Breast epithelium (tissue), 4 donors: ENCODE measurements around the gene EMILIN3. TPM values are rescaled to one million over a fixed set of nuclear protein-coding genes. Genes with fewer than 3 reads are reported as not detected.
A peak's percentile ranks its signal among the peaks of the same experiment; 100 is the strongest.

Experiments used
- DNase-seq, 2 donors: peaks; one replicate each; pipeline ENCODE4 v3.0.0-alpha.2; 2019; ENCODE audit warnings: low spot score in 2 of 2
- H3K27ac ChIP-seq, 2 donors: fragments of 200-600 bp; sonication (generic) in 1 of 2; one replicate each; pipeline ENCODE4 v1.5.1; 2016 to 2019; ENCODE audit warnings: mild to moderate bottlenecking in 1 of 2
- H3K27me3 ChIP-seq, 2 donors: fragments of 200-600 bp; sonication (generic) in 1 of 2; one replicate each; pipeline versions ENCODE4 v1.5.1 to v1.6.0; 2017 to 2019; ENCODE audit warnings: control low read depth in 1 of 2, mild to moderate bottlenecking in 1 of 2
- H3K36me3 ChIP-seq: fragments of 200-600 bp; one replicate; pipeline ENCODE4 v1.5.1; 2019
- H3K4me1 ChIP-seq, 2 donors: fragments of 200-600 bp; sonication (generic); one replicate each; pipeline ENCODE4 v1.5.1; 2016 to 2019; ENCODE audit warnings: control low read depth in 1 of 2
- H3K4me3 ChIP-seq, 3 donors: fragments of 200-600 bp; sonication (generic); 1 replicate in 2 of 3; 2 replicates in 1 of 3; pipeline ENCODE4 v1.5.1; 2016 to 2019; ENCODE audit warnings: mild to moderate bottlenecking in 3 of 3, moderate library complexity in 2 of 3
- H3K9me3 ChIP-seq, 2 donors: fragments of 200-600 bp; sonication (generic) in 1 of 2; one replicate each; pipeline ENCODE4 v1.5.1; 2016 to 2019; ENCODE audit warnings: control low read depth in 1 of 2
- CTCF ChIP-seq, 3 donors: fragments of 450-650 bp; IDR thresholded peaks; one replicate each; pipeline ENCODE4 v1.5.1; 2016 to 2017; ENCODE audit warnings: antibody characterized with exemption in 3 of 3, mild to moderate bottlenecking in 3 of 3, moderate library complexity in 3 of 3
- POLR2A ChIP-seq: fragments of 450-650 bp; IDR thresholded peaks from one replicate; pipeline ENCODE4 v1.6.1; 2016; ENCODE audit warnings: antibody characterized with exemption, mild to moderate bottlenecking, moderate library complexity
- POLR2AphosphoS5 ChIP-seq, 3 donors: sonication (generic); formaldehyde crosslinking; IDR thresholded peaks; one replicate each; pipeline ENCODE4 v1.6.1; 2017; ENCODE audit warnings: antibody characterized with exemption in 3 of 3
- intact Hi-C: fragments of 100-400 bp; cut with DNase I; formaldehyde crosslinking; loops from one replicate; pipeline ENCODE4 v1.15.1; 2023; ENCODE audit warnings: low total_unique reads
- total RNA-seq, 3 donors: library from RNA; depleted of rRNA; stranded (reverse); fragments of >200 nt; gene quantifications; one replicate each; pipeline ENCODE4 v1.1.0, GENCODE V29; 2016

EMILIN3 gene
- total RNA-seq, 3 donors from 2014 or later: 0.32 to 7.5 (median 1.3) TPM

DNA sequence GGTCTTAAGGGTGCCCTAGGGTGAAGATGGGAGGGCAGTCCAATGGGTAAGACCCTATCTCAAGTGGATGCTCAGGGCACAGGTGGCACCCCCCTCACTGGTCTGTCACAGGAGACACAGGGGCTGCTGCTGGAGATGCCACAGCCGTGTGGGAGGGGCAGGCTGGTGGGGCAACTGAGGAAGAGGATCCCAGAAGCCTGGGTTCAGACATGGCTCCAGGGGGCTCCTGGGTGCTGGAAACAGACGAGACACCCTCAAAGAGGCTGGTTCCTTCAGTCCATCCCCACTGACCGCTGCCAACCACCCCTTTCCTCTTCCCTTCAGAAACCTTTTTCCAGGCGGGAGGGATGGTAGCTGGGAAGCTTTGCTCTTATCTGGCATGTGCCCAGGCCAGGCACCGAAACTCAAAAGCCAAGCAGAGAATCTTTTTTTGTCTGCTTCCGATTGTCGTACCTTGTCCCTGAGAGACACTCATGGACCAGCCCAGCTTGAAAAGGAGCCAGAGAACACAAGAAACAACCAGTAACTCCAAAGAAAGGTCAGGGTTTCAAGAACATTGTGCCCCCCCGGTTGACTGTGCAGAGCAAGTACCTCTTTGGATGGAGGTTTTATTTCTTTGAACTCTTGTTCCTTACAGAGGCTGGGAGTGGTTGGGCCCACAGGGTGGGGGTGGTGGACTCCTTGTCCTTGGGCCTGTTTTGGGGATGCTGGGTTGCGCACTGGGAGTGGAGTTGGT lies 28.5 kb upstream of the EMILIN3 start:
- no peak for DNase-seq
- no peaks in the 10 kb centered on the region for H3K9me3 ChIP-seq
- H3K4me3 ChIP-seq: no peak overlapping the region
- H3K4me1 ChIP-seq: peaks cover 0 to 18% of the 10 kb centered on the region in 2 donors
- H3K36me3 ChIP-seq: no peaks in the 10 kb centered on the region
- intact Hi-C loops: no loop called here
- peak overlapping the region; percentile 32 to 36 for H3K27ac ChIP-seq
- TF ChIP-seq POLR2A (no peak), POLR2AphosphoS5 (IDR thresholded peaks at IDR 0.05) (peak in 1 of 3 donors; percentile 15)
- H3K27me3 ChIP-seq: no peaks in the 10 kb centered on the region

DNA sequence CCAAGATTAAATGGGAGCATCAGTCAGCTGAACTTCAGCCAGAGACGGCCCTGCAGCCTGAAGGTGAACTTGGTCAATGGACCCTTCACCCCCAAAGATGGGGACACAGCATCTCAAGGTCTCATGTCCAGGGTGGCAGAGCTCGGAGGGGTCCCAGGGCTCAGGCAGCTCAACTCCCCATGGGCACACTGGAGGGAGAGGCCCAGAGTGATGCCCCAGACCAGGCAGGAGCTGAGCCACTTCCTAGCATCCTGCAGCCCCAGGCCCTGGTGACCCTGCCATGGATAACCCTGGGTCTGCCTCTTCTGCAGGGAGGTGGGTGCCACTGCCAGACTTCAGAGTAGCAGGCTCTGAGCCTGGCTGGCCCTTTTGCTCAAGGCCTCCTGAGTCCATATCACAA lies 27.5 kb upstream of the EMILIN3 start:
- peak overlapping the region; percentile 14 to 20 for H3K27ac ChIP-seq
- no peaks in the 10 kb centered on the region for H3K27me3 ChIP-seq
- no peak overlapping the region for H3K4me3 ChIP-seq
- intact Hi-C loops: no loop called here
- no peak for DNase-seq
- H3K36me3 ChIP-seq: no peaks in the 10 kb centered on the region
- peaks cover 0 to 18% of the 10 kb centered on the region in 2 donors for H3K4me1 ChIP-seq
- no peaks in the 10 kb centered on the region for H3K9me3 ChIP-seq
- TF ChIP-seq CTCF (IDR thresholded peaks at IDR 0.05) (no peak), POLR2AphosphoS5 (IDR thresholded peaks at IDR 0.05) (no peak), POLR2A (no peak)

DNA sequence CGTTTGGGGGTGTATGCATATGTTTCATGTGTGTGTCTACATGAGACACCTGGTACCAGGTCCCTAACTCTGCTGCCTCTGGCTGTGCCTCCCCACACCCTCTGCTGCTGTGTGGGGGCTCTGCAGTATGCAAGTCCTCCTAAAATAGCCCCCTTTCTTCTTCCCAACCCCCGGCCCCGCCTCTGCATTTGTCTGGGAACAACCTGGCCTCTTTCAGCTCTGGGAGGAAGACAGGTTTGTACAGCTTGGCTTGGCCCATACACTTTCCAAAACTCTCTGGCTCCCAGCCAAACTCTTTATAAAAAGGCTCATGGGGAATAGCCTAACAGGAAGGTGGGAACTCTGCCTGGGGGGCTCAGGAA lies 27.1 kb upstream of the EMILIN3 start:
- TF ChIP-seq POLR2AphosphoS5 (IDR thresholded peaks at IDR 0.05): no peak
- no peak overlapping the region for H3K4me3 ChIP-seq
- no peaks in the 10 kb centered on the region for H3K36me3 ChIP-seq
- no peaks in the 10 kb centered on the region for H3K9me3 ChIP-seq
- DNase-seq: no peak
- intact Hi-C loops: no loop called here
- peak overlapping the region; percentile 14 to 20 for H3K27ac ChIP-seq
- H3K27me3 ChIP-seq: no peaks in the 10 kb centered on the region
- H3K4me1 ChIP-seq: peaks cover 0 to 18% of the 10 kb centered on the region in 2 donors

DNA sequence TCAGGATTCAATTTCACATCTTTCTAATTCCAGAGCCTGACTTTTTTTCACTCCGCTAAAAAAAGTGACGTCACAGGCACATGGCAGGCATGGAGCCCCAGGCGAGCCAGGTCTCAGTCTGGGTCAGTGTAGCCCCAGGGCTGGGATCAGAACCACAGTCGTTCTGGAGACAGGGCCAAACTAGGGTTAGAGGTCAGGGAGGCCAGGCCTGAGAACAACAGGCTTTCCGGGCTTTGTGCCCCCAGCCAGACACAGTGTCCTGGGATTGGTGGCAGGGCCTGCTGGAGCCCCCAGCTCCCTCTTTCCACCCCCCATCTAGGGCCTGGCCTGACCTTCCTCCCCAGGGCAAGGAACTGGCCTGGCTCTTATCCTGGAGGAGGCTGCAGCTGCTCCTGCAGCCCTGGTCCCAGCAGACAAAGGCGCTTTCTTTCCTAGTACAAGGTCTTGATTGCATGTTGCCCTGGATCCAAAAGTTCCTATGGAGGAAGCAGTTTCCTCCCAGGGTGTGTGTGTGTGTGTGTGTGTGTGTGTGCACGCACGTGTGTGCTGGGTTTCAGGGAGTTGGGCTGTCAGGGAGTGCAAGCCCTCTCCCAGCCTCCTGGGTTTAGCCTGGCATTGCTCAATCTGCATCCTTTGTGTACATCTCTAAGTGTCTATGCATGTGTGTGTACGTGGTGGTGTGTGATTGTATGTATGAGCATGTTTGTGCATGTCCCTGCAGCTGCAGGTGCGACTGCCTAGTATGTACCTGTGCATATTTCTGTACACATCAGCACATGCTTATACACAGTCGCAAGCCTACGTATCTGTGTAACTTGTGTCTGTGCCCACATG lies 26.5 kb upstream of the EMILIN3 start:
- intact Hi-C loops: no loop called here
- H3K27me3 ChIP-seq: no peaks in the 10 kb centered on the region
- H3K4me3 ChIP-seq: no peak overlapping the region
- TF ChIP-seq CTCF (IDR thresholded peaks at IDR 0.05) (no peak), POLR2AphosphoS5 (IDR thresholded peaks at IDR 0.05) (no peak), POLR2A (no peak)
- peak overlapping the region; percentile 62 to 84 for H3K27ac ChIP-seq
- DNase-seq: peak in 1 of 2 donors; percentile 48
- peaks cover 0 to 18% of the 10 kb centered on the region in 2 donors for H3K4me1 ChIP-seq
- H3K36me3 ChIP-seq: no peaks in the 10 kb centered on the region
- no peaks in the 10 kb centered on the region for H3K9me3 ChIP-seq

DNA sequence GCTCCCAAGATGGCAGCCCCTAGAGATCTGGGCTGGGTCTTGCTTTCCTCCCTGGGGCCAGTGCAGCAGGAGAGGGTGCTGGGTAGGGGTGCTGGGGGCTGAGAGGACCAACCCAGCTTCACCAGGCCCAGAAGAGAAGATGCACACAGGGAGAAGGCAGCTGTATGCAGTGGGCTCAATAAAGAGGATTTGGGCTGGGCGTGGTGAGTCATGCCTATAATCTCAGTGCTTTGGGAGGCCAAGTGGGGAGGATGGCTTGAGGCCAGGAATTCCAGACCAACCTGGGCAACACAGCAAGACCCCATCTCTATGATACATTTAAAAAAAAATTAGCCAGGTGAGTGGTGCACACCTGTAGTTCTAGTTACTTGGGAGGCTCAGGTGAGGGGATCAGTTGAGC lies 25.7 kb upstream of the EMILIN3 start:
- H3K4me1 ChIP-seq: peaks cover 0 to 18% of the 10 kb centered on the region in 2 donors
- intact Hi-C loops: no loop called here
- no peaks in the 10 kb centered on the region for H3K27me3 ChIP-seq
- DNase-seq: no peak
- TF ChIP-seq CTCF (IDR thresholded peaks at IDR 0.05) (no peak), POLR2A (no peak), POLR2AphosphoS5 (IDR thresholded peaks at IDR 0.05) (no peak)
- H3K36me3 ChIP-seq: no peaks in the 10 kb centered on the region
- H3K27ac ChIP-seq: peak overlapping the region; percentile 61 to 62
- no peak overlapping the region for H3K4me3 ChIP-seq
- no peaks in the 10 kb centered on the region for H3K9me3 ChIP-seq

GRCh38 chr20:41391587-41392001 lies 25.0 kb upstream of the EMILIN3 start:
- intact Hi-C loops: no loop called here

More at GRCh38 chr20:41391587-41392001, 25.0 kb upstream of the EMILIN3 start:
- no peak for TF ChIP-seq CTCF (IDR thresholded peaks at IDR 0.05)
- TF ChIP-seq POLR2A: no peak
- no peak for TF ChIP-seq POLR2AphosphoS5 (IDR thresholded peaks at IDR 0.05)
- DNase-seq: peak in 1 of 2 donors; percentile 83
- Histone ChIP-seq H3K27ac (peak overlapping the region; percentile 61 to 62), H3K4me3 (no peak overlapping the region), H3K9me3 (no peaks in the 10 kb centered on the region), H3K36me3 (no peaks in the 10 kb centered on the region), H3K27me3 (no peaks in the 10 kb centered on the region), H3K4me1 (peaks cover 0 to 18% of the 10 kb centered on the region in 2 donors)
